CD14-positive monocyte (primary cell): ENCODE measurements around the gene IDH1. TPM values are rescaled to one million over a fixed set of nuclear protein-coding genes. Genes with fewer than 3 reads are reported as not detected.

ENCODE experiments used
- DNase-seq, 3 donors: peaks; one replicate each; pipeline ENCODE4 v3.0.0-alpha.2; 2011 to 2022
- H2AFZ ChIP-seq: 2 replicates; pipeline ENCODE4 v1.6.0; 2012; ENCODE audit warnings: mild to moderate bottlenecking, low read depth, low read length, inconsistent platforms; ENCODE audit not compliant: insufficient read depth, poor library complexity, severe bottlenecking
- H3K27ac ChIP-seq, 2 donors: 1 replicate in 1 of 2; 2 replicates in 1 of 2; pipeline ENCODE4 v1.5.1; 2012 to 2013; ENCODE audit warnings: low read length in 2 of 2, control low read depth in 1 of 2, inconsistent platforms in 1 of 2, low read depth in 1 of 2, mild to moderate bottlenecking in 1 of 2
- H3K27me3 ChIP-seq, 2 donors: one replicate each; pipeline versions ENCODE4 v1.6.0 to v1.6.1; 2011 to 2013; ENCODE audit warnings: low read length in 2 of 2; ENCODE audit not compliant: control insufficient read depth in 2 of 2, insufficient read depth in 2 of 2
- H3K36me3 ChIP-seq, 2 donors: replicated peaks in 1 of 2; 1 replicate in 1 of 2; 2 replicates in 1 of 2; pipeline versions ENCODE4 v1.5.1 to v1.6.1; 2012 to 2013; ENCODE audit warnings: low read length in 2 of 2, control low read depth in 1 of 2, inconsistent platforms in 1 of 2, mild to moderate bottlenecking in 1 of 2; ENCODE audit not compliant: insufficient read depth in 2 of 2, control insufficient read depth in 1 of 2
- H3K4me1 ChIP-seq, 2 donors: 1 replicate in 1 of 2; 2 replicates in 1 of 2; pipeline versions ENCODE4 v1.5.1 to v1.6.1; 2012 to 2013; ENCODE audit warnings: low read length in 2 of 2, control low read depth in 1 of 2, inconsistent platforms in 1 of 2, mild to moderate bottlenecking in 1 of 2, moderate library complexity in 1 of 2; ENCODE audit not compliant: insufficient read depth in 2 of 2, control insufficient read depth in 1 of 2
- H3K4me2 ChIP-seq: replicated peaks from 2 replicates; pipeline ENCODE3; 2012; ENCODE audit warnings: low read length, moderate library complexity, mild to moderate bottlenecking; ENCODE audit not compliant: poor library complexity, severe bottlenecking; ENCODE audit errors: extremely low read depth
- H3K4me3 ChIP-seq, 3 experiments: fragments of 200-600 bp in 1 of 3; sonication (generic) in 1 of 3; replicated peaks in 1 of 3; 1 replicate in 2 of 3; 2 replicates in 1 of 3; pipeline ENCODE4 v1.5.1; 2011 to 2013; ENCODE audit warnings: low read length in 3 of 3, mild to moderate bottlenecking in 3 of 3, control low read depth in 2 of 3, low read depth in 2 of 3, inconsistent platforms in 1 of 3, moderate library complexity in 1 of 3
- H3K79me2 ChIP-seq: 2 replicates; pipeline ENCODE4 v1.6.0; 2012; ENCODE audit warnings: mild to moderate bottlenecking, control low read depth, inconsistent platforms, low read length, moderate library complexity; ENCODE audit not compliant: insufficient read depth
- H3K9ac ChIP-seq: 2 replicates; pipeline ENCODE4 v1.6.0; 2017; ENCODE audit warnings: low read length, mild to moderate bottlenecking; ENCODE audit not compliant: insufficient read depth, poor library complexity, severe bottlenecking
- H3K9me3 ChIP-seq, 2 donors: replicated peaks in 1 of 2; 1 replicate in 1 of 2; 2 replicates in 1 of 2; pipeline versions ENCODE4 v1.5.1 to v1.6.1; 2012 to 2013; ENCODE audit warnings: low read length in 2 of 2, control low read depth in 1 of 2; ENCODE audit not compliant: control insufficient read depth in 1 of 2, insufficient read depth in 1 of 2
- H4K20me1 ChIP-seq: 2 replicates; pipeline ENCODE4 v1.6.0; 2012; ENCODE audit warnings: mild to moderate bottlenecking, low read length, control low read depth, moderate library complexity; ENCODE audit not compliant: insufficient read depth
- H3K27ac Mint-ChIP-seq, 7 donors: one replicate each; pipeline ENCODE4 v1.8.0; 2020; ENCODE audit warnings: mild to moderate bottlenecking in 7 of 7, mixed read lengths in 7 of 7, moderate library complexity in 6 of 7, inconsistent platforms in 2 of 7
- H3K27me3 Mint-ChIP-seq, 3 donors: one replicate each; pipeline ENCODE4 v1.8.0; 2021 to 2022; ENCODE audit warnings: low read depth in 3 of 3, mild to moderate bottlenecking in 3 of 3, mixed read lengths in 3 of 3, moderate library complexity in 3 of 3, inconsistent platforms in 1 of 3
- H3K36me3 Mint-ChIP-seq, 2 donors: one replicate each; pipeline ENCODE4 v1.8.0; 2020; ENCODE audit warnings: mixed read lengths in 2 of 2, inconsistent platforms in 1 of 2, mild to moderate bottlenecking in 1 of 2
- H3K4me1 Mint-ChIP-seq: one replicate; pipeline ENCODE4 v1.8.0; 2020; ENCODE audit warnings: mild to moderate bottlenecking, mixed read lengths
- H3K4me3 Mint-ChIP-seq, 2 donors: one replicate each; pipeline ENCODE4 v1.8.0; 2020; ENCODE audit warnings: mild to moderate bottlenecking in 2 of 2, mixed read lengths in 2 of 2, moderate library complexity in 1 of 2
- H3K9me3 Mint-ChIP-seq, 7 donors: one replicate each; pipeline ENCODE4 v1.8.0; 2020 to 2022; ENCODE audit warnings: mixed read lengths in 7 of 7, mild to moderate bottlenecking in 6 of 7, moderate library complexity in 6 of 7, inconsistent platforms in 2 of 7
- CTCF ChIP-seq: fragments of 200-600 bp; IDR thresholded peaks from one replicate; pipeline ENCODE4 v1.8.0; 2022; ENCODE audit warnings: antibody characterized with exemption, mild to moderate bottlenecking
- WGBS: methylation state at CpG from one replicate; pipeline ENCODE4 v1.1.5; 2013; ENCODE audit warnings: missing lambda C conversion rate; ENCODE audit not compliant: insufficient coverage; 5-methylcytosine and 5-hydroxymethylcytosine counted together
- intact Hi-C, 2 donors: fragments of 100-400 bp; cut with micrococcal nuclease; formaldehyde crosslinking; loops; one replicate each; pipeline versions ENCODE4 v1.15.0 to v1.15.1; 2023
- polyA plus RNA-seq, 3 donors: library from polyadenylated mRNA; depleted of rRNA in 1 of 3; unstranded in 2 of 3; stranded (reverse) in 1 of 3; fragments of 300-500 nt in 2 of 3; fragments of >200 nt in 1 of 3; fragmentation: Illumina TruSeq in 2 of 3; gene quantifications; 1 replicate in 2 of 3; 2 replicates in 1 of 3; pipeline ENCODE4 v1.2.3, GENCODE V29; 2012 to 2021

Gene IDH1
- polyA plus RNA-seq, 3 donors = 33.6 to 120 (median 115) TPM

GRCh38 chr2:208279236-208279635 lies 24.4 kb upstream of the IDH1 start:
- intact Hi-C loops = no loop called here
- no peaks in the 10 kb centered on the region for H3K9me3 ChIP-seq
- H3K9me3 Mint-ChIP-seq = no peaks in the 10 kb centered on the region

GRCh38 chr2:208278549-208278948 lies 23.7 kb upstream of the IDH1 start:
- no peaks in the 10 kb centered on the region for H3K27me3 ChIP-seq
- peaks cover 92 to 96% of the 10 kb centered on the region in 2 donors for H3K36me3 Mint-ChIP-seq
- peaks cover 99% of the 10 kb centered on the region for H3K79me2 ChIP-seq
- H3K4me1 ChIP-seq = no peaks in the 10 kb centered on the region
- no peak overlapping the region for H3K27ac ChIP-seq
- no peaks in the 10 kb centered on the region for H3K4me1 Mint-ChIP-seq
- H3K9me3 Mint-ChIP-seq = no peaks in the 10 kb centered on the region
- intact Hi-C loops = no loop called here
- no peak overlapping the region for H3K4me2 ChIP-seq
- no CpG with 5 or more reads among the region's 2 CpGs for WGBS
- peaks cover 95 to 100% of the 10 kb centered on the region in 2 donors for H3K36me3 ChIP-seq
- no peak for TF ChIP-seq CTCF
- no peak overlapping the region for H3K9ac ChIP-seq
- no peaks in the 10 kb centered on the region for H3K9me3 ChIP-seq
- H3K27ac Mint-ChIP-seq = no peak overlapping the region
- H3K4me3 Mint-ChIP-seq = no peak overlapping the region
- peaks cover 94% of the 10 kb centered on the region for H4K20me1 ChIP-seq
- no peak overlapping the region for H2AFZ ChIP-seq
- DNase-seq = no peak
- no peak overlapping the region for H3K4me3 ChIP-seq
- no peaks in the 10 kb centered on the region for H3K27me3 Mint-ChIP-seq

More at GRCh38 chr2:208279236-208279635, 24.4 kb upstream of the IDH1 start:
- H2AFZ ChIP-seq = no peak overlapping the region
- DNase-seq = no peak
- WGBS = no CpG with 5 or more reads among the region's 2 CpGs
- no peak overlapping the region for H3K9ac ChIP-seq
- H3K27ac Mint-ChIP-seq = no peak overlapping the region
- H3K36me3 ChIP-seq = peaks cover 89 to 100% of the 10 kb centered on the region in 2 donors
- H3K27ac ChIP-seq = no peak overlapping the region
- no peaks in the 10 kb centered on the region for H3K27me3 ChIP-seq
- peaks cover 99% of the 10 kb centered on the region for H3K79me2 ChIP-seq
- no peak overlapping the region for H3K4me3 ChIP-seq
- H3K36me3 Mint-ChIP-seq = peaks cover 87 to 92% of the 10 kb centered on the region in 2 donors
- no peak overlapping the region for H3K4me3 Mint-ChIP-seq
- no peaks in the 10 kb centered on the region for H3K4me1 Mint-ChIP-seq
- H3K4me1 ChIP-seq = no peaks in the 10 kb centered on the region
- TF ChIP-seq CTCF = no peak
- no peaks in the 10 kb centered on the region for H3K27me3 Mint-ChIP-seq
- peaks cover 95% of the 10 kb centered on the region for H4K20me1 ChIP-seq
- H3K4me2 ChIP-seq = no peak overlapping the region
